HepG2 (cell line): ENCODE data around the gene FAM234A. TPM values are rescaled to one million over a fixed set of nuclear protein-coding genes. Genes with fewer than 3 reads are reported as not detected.

ENCODE experiments used
- ATAC-seq: fragments of 200-7000 bp; cut with Tn5 transposase; 3 replicates; pipeline ENCODE4 v1.9.1; 2020; ENCODE audit warnings: mild to moderate bottlenecking, moderate library complexity
- BruUV-seq: library from RNA; stranded (reverse); fragments of 400-500 nt; replicated peaks from 2 replicates; lab custom pipeline; 2021; lab: Mats Ljungman, UMichigan
- CTCF ChIA-PET: fragments of 300-600 bp; formaldehyde crosslinking; extraction: SDS; loops from one replicate; lab custom pipeline; 2021; ENCODE audit warnings: low total read pairs, inconsistent platforms, low intra/inter-chr PET ratio; lab: Yijun Ruan, JAX
- POLR2A ChIA-PET: fragments of 350-600 bp; sonication (Branson Sonifier 250); formaldehyde crosslinking; loops from one replicate; lab custom pipeline; 2020; ENCODE audit warnings: antibody characterized with exemption, inconsistent platforms; lab: Yijun Ruan, JAX
- DNase-seq: peaks from one replicate; pipeline ENCODE4 v3.0.0-alpha.2; 2015; ENCODE audit warnings: low spot score
- FAIRE-seq: peaks from 3 replicates; lab custom pipeline; 2011; peaks lifted over from hg19 to GRCh38; lab: Jason Lieb, UNC
- H2AFZ ChIP-seq: one replicate; pipeline ENCODE4 v1.6.1; 2011; ENCODE audit warnings: low read length, inconsistent platforms
- H3K27ac ChIP-seq: fragments of 300-600 bp; 3 replicates; pipeline ENCODE4 v1.8.0; 2011; ENCODE audit warnings: mixed run types, mild to moderate bottlenecking, mixed read lengths, low read length, inconsistent platforms; ENCODE audit not compliant: insufficient read depth; ENCODE audit errors: extremely low read length
- H3K27me3 ChIP-seq, 2 experiments: fragments of 200-600 bp in 1 of 2; 2 replicates in 1 of 2; 3 replicates in 1 of 2; pipeline versions ENCODE4 v1.6.0 to v1.8.0; 2011; ENCODE audit warnings: low read length in 2 of 2, mild to moderate bottlenecking in 2 of 2, moderate library complexity in 2 of 2, inconsistent platforms in 1 of 2; ENCODE audit not compliant: insufficient read depth in 2 of 2, control insufficient read depth in 1 of 2
- H3K36me3 ChIP-seq, 2 experiments: fragments of 200-600 bp in 1 of 2; replicated peaks in 1 of 2; 2 replicates in 1 of 2; 3 replicates in 1 of 2; pipeline versions ENCODE4 v1.5.1 to v1.8.0; 2011; ENCODE audit warnings: low read length in 2 of 2, inconsistent platforms in 1 of 2; ENCODE audit not compliant: insufficient read depth in 2 of 2, control insufficient read depth in 1 of 2
- H3K4me1 ChIP-seq: 2 replicates; pipeline ENCODE4 v1.5.1; 2012; ENCODE audit warnings: low read length, inconsistent platforms; ENCODE audit not compliant: insufficient read depth
- H3K4me2 ChIP-seq: 2 replicates; pipeline ENCODE4 v1.6.0; 2011; ENCODE audit warnings: low read depth, low read length, inconsistent platforms
- H3K4me3 ChIP-seq, 3 experiments: fragments of 200-600 bp in 1 of 3; sonication (generic), shearing (Covaris generic) in 1 of 3; replicated peaks in 1 of 3; 2 replicates each; pipeline ENCODE4 v1.5.1; 2011 to 2016; ENCODE audit warnings: low read length in 3 of 3, inconsistent platforms in 2 of 3, low read depth in 2 of 3, mild to moderate bottlenecking in 2 of 3, control low read depth in 1 of 3, mixed read lengths in 1 of 3; ENCODE audit not compliant: insufficient read depth in 1 of 3
- H3K79me2 ChIP-seq: one replicate; pipeline ENCODE4 v1.6.1; 2011; ENCODE audit warnings: low read length, inconsistent platforms; ENCODE audit not compliant: insufficient read depth
- H3K9ac ChIP-seq: 2 replicates; pipeline ENCODE4 v1.6.0; 2011; ENCODE audit warnings: mild to moderate bottlenecking, low read depth, low read length, inconsistent platforms; ENCODE audit not compliant: insufficient read depth
- H3K9me3 ChIP-seq: 2 replicates; pipeline ENCODE4 v1.5.1; 2012; ENCODE audit warnings: mild to moderate bottlenecking, low read length
- H4K20me1 ChIP-seq: 2 replicates; pipeline ENCODE4 v1.6.0; 2011; ENCODE audit warnings: inconsistent platforms, mild to moderate bottlenecking, low read length, moderate library complexity; ENCODE audit not compliant: insufficient read depth
- ATF2 ChIP-seq: sonication (generic); formaldehyde crosslinking; IDR thresholded peaks from 2 replicates; pipeline ENCODE4 v1.4.0; 2020; ENCODE audit warnings: missing genetic modification reagents
- BCL3 ChIP-seq: sonication (generic); formaldehyde crosslinking; IDR thresholded peaks from 2 replicates; pipeline ENCODE4 v1.5.1; 2020; ENCODE audit warnings: mild to moderate bottlenecking, missing genetic modification reagents, moderate library complexity
- MAFK ChIP-seq, 2 experiments: IDR thresholded peaks in 1 of 2; conservative IDR thresholded peaks in 1 of 2; 2 replicates each; pipeline ENCODE4 v1.6.1; 2011; ENCODE audit warnings: improper control_type of control experiment in 2 of 2, low read length in 2 of 2
- MLLT10 ChIP-seq: sonication (generic); formaldehyde crosslinking; IDR thresholded peaks from 2 replicates; pipeline ENCODE4 v1.4.0; 2020; ENCODE audit warnings: missing genetic modification reagents
- MTERF4 ChIP-seq: sonication (generic); formaldehyde crosslinking; IDR thresholded peaks from 2 replicates; pipeline ENCODE4 v1.8.0; 2023; ENCODE audit warnings: mild to moderate bottlenecking, missing genetic modification reagents
- NR2F1 ChIP-seq, 2 experiments: fragments of 450-650 bp in 1 of 2; formaldehyde crosslinking in 1 of 2; IDR thresholded peaks; 2 replicates each; pipeline versions ENCODE4 v1.5.0 to v1.6.1; 2016 to 2020; ENCODE audit warnings: mild to moderate bottlenecking in 1 of 2, missing compliant biosample characterization in 1 of 2, missing genetic modification reagents in 1 of 2, moderate library complexity in 1 of 2
- SNAI1 ChIP-seq: sonication (generic); formaldehyde crosslinking; IDR thresholded peaks from 2 replicates; pipeline ENCODE4 v1.5.0; 2020; ENCODE audit warnings: mild to moderate bottlenecking, missing genetic modification reagents, borderline replicate concordance
- ZBTB33 ChIP-seq: sonication (generic); formaldehyde crosslinking; IDR thresholded peaks from 2 replicates; pipeline ENCODE4 v1.4.0; 2020; ENCODE audit warnings: missing genetic modification reagents
- ZNF331 ChIP-seq: sonication (generic); formaldehyde crosslinking; IDR thresholded peaks from 2 replicates; pipeline ENCODE4 v1.4.0; 2020; ENCODE audit warnings: missing genetic modification reagents
- ZNF704 ChIP-seq: sonication (generic); formaldehyde crosslinking; IDR thresholded peaks from 2 replicates; pipeline ENCODE4 v1.8.1; 2023; ENCODE audit warnings: mild to moderate bottlenecking, inconsistent platforms, moderate library complexity, missing genetic modification reagents, borderline replicate concordance
- ZNF737 ChIP-seq: sonication (generic); formaldehyde crosslinking; IDR thresholded peaks from 2 replicates; pipeline ENCODE4 v1.5.0; 2020; ENCODE audit warnings: missing genetic modification reagents, mild to moderate bottlenecking, borderline replicate concordance
- ZSCAN20 ChIP-seq: sonication (generic); formaldehyde crosslinking; IDR thresholded peaks from 2 replicates; pipeline ENCODE4 v1.4.0; 2020; ENCODE audit warnings: missing genetic modification reagents, mild to moderate bottlenecking, borderline replicate concordance
- WGBS: methylation state at CpG from one replicate; pipeline ENCODE4 v1.1.6; 2017; ENCODE audit warnings: low lambda C conversion rate; 5-methylcytosine and 5-hydroxymethylcytosine counted together
- in situ Hi-C: cut with HindIII; loops from 2 replicates; pipeline ENCODE4 v1.10.0; 2017; ENCODE audit warnings: low pct_unique_long_range_greater_than_20kb; ENCODE audit not compliant: extremely low pct_ligation_motif_present
- intact Hi-C: fragments of 100-400 bp; cut with micrococcal nuclease; formaldehyde crosslinking; loops from one replicate; pipeline ENCODE4 v1.10.0; 2022; ENCODE audit not compliant: unreplicated experiment
- polyA plus RNA-seq, 8 experiments: library from polyadenylated mRNA; depleted of rRNA in 3 of 8; stranded (reverse) in 7 of 8; unstranded in 1 of 8; fragments of >200 nt; fragmentation: Illumina TruSeq in 4 of 8; extraction: Trizol in 4 of 8; gene quantifications; 2 replicates each; pipeline versions ENCODE4 v1.2.1 to v1.2.3, GENCODE V29; 2011 to 2016; ENCODE audit warnings: low read depth in 4 of 8, missing spikeins in 1 of 8, mixed read lengths in 1 of 8; ENCODE audit not compliant: insufficient read depth in 1 of 8
- total RNA-seq, 5 experiments: library from RNA; depleted of rRNA; stranded (reverse); fragments of >200 nt; fragmentation: Illumina TruSeq; extraction: Trizol; gene quantifications; 2 replicates each; pipeline ENCODE4 v1.2.3, GENCODE V29; 2016; ENCODE audit warnings: low read depth in 1 of 5

FAM234A gene
- total and polyA plus RNA-seq, 2 of the 13 experiments (the other 11 are each of a cell fraction or from before 2014, with no cell fraction given) = 29.2 to 34.4 TPM

GRCh38 chr16:228852-229730 is 5.5 kb upstream of the FAM234A start, which contains the start of gene LUC7L (continued):
- peak; percentile 83 for TF ChIP-seq ZNF331
- TF ChIP-seq MLLT10 = no peak
- no peak for TF ChIP-seq ZNF737 (CRISPR knock-in tag)
- peak; percentile 95 for TF ChIP-seq BCL3 (CRISPR knock-in tag)
- peak; percentile 83 for TF ChIP-seq MTERF4
- peak; percentile 77 for TF ChIP-seq ATF2 (CRISPR knock-in tag)

GRCh38 chr16:229731-230281 is 4.8 kb upstream of the FAM234A start:
- no peak for FAIRE-seq
- TF ChIP-seq ZBTB33 (peak; percentile 54), ZSCAN20 (CRISPR knock-in tag) (no peak), ZNF704 (no peak), NR2F1 (CRISPR knock-in tag; IDR thresholded peaks at IDR 0.05) (no peak), SNAI1 (0 out of 2 replicates have a peak, but pooled peaks have one; percentile 1), MAFK (conservative IDR thresholded peaks at IDR 0.05 in 1 of 2, IDR thresholded peaks at IDR 0.05 in 1 of 2; ENCODE audit: low read length in 2 of 2) (peak in 1 of 2 experiments; percentile 50; a peak in 2 of 4 replicates)

More at GRCh38 chr16:229731-230281, 4.8 kb upstream of the FAM234A start:
- peak overlapping the region; percentile 91 to 99 (median 96) for H3K4me3 ChIP-seq
- H3K9me3 ChIP-seq = no peaks in the 10 kb centered on the region
- 60% methylated on average over 22 of the region's 22 CpGs for WGBS
- in situ Hi-C loops = no loop called here
- no TSS peak for BruUV-seq
- peak overlapping the region; percentile 95 for H2AFZ ChIP-seq
- DNase-seq (no peak), ATAC-seq (no peak)
- peaks cover 27% of the 10 kb centered on the region for H4K20me1 ChIP-seq
- intact Hi-C loops = loop anchor here (5.0 kb wide), 1 partner anchor 132 kb away; no protein-coding TSS in a partner anchor
- peak overlapping the region; percentile 97 for H3K4me2 ChIP-seq
- H3K79me2 ChIP-seq = peaks cover 36% of the 10 kb centered on the region
- ChIA-PET POLR2A (interaction anchor here (0.7 kb wide), 1 partner anchor 123 kb away, joined by 5 read pairs; the partner anchor contains the start of gene AXIN1), CTCF (no interaction called here)
- H3K36me3 ChIP-seq = peaks cover 12 to 23% of the 10 kb centered on the region in 2 experiments
- no peaks in the 10 kb centered on the region; a peak in 1 of 5 replicates for H3K27me3 ChIP-seq
- peak overlapping the region; percentile 94 for H3K27ac ChIP-seq
- peaks cover 32% of the 10 kb centered on the region for H3K4me1 ChIP-seq
- H3K9ac ChIP-seq = peak overlapping the region; percentile 97
